Measurements from ENCODE around the gene KCNE1. TPM values are rescaled to one million over a fixed set of nuclear protein-coding genes. Genes with fewer than 3 reads are reported as not detected.
"Not testable (repeated sequence)": the region's sequence is repeated elsewhere in the genome, so short reads cannot be mapped to it uniquely, and the experiment has no call there.

The KCNE1 gene
- total RNA-seq, 1 donor from 2014 or later: not detected

DNA sequence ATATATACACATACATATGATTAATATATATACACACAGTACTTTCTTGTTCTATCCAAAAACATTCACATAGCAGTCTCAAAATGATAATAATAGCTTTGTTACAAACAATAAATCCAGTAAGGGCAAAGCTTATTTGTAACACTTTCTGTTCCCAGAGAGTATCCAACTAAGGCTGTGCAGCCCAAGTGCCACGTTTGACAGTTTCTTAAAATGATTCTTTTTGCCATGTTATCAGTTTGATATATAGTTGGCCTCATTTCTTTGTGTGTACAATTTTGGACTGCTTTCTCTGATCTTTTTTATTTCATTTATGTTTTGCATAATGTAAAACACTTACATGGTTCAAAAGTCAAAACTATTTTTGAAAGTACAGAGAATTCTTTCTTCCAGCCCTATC is 11.8 kb downstream of the KCNE1 start:
- DNase-seq (ENCODE audit: low read depth): no peak
- TF ChIP-seq, protein P1, sequence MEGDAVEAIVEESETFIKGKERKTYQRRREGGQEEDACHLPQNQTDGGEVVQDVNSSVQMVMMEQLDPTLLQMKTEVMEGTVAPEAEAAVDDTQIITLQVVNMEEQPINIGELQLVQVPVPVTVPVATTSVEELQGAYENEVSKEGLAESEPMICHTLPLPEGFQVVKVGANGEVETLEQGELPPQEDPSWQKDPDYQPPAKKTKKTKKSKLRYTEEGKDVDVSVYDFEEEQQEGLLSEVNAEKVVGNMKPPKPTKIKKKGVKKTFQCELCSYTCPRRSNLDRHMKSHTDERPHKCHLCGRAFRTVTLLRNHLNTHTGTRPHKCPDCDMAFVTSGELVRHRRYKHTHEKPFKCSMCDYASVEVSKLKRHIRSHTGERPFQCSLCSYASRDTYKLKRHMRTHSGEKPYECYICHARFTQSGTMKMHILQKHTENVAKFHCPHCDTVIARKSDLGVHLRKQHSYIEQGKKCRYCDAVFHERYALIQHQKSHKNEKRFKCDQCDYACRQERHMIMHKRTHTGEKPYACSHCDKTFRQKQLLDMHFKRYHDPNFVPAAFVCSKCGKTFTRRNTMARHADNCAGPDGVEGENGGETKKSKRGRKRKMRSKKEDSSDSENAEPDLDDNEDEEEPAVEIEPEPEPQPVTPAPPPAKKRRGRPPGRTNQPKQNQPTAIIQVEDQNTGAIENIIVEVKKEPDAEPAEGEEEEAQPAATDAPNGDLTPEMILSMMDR (IDR thresholded peaks at IDR 0.05; ENCODE audit: insufficient read depth, low read length, poor library complexity, severe bottlenecking): no peak
- Histone ChIP-seq H3K27me3 (ENCODE audit: control insufficient read depth, insufficient read depth, low read length) (no peaks in the 10 kb centered on the region), H3K36me3 (ENCODE audit: control insufficient read depth, insufficient read depth, low read length) (no peaks in the 10 kb centered on the region), H3K4me3 (ENCODE audit: low read depth, low read length) (no peak overlapping the region)

DNA sequence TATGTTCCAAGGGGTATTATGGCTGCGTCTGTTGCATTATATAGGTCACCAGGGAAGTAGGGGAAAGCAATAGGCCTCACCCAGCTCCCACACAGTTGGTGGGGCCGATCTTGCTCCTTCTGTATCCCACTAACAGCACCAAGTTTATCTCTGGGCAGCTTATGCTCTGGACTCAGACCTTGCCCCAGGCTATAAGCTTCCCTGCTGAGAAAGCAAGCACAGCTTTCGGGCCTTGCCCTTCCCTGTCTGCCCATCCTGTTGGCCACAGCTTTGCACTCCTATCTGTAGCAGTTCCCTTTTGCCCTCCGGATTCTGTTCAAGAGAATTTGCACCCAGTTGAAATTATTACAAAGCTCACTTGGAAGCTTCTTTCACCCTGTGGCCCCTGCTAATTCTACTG is 12.9 kb downstream of the KCNE1 start:
- TF ChIP-seq, protein P1 (IDR thresholded peaks at IDR 0.05; ENCODE audit: insufficient read depth, low read length, poor library complexity, severe bottlenecking): no peak
- Histone ChIP-seq H3K4me3 (ENCODE audit: low read depth, low read length) (no peak overlapping the region), H3K36me3 (ENCODE audit: control insufficient read depth, insufficient read depth, low read length) (no peaks in the 10 kb centered on the region), H3K27me3 (ENCODE audit: control insufficient read depth, insufficient read depth, low read length) (no peaks in the 10 kb centered on the region)
- DNase-seq (ENCODE audit: low read depth): no peak

DNA sequence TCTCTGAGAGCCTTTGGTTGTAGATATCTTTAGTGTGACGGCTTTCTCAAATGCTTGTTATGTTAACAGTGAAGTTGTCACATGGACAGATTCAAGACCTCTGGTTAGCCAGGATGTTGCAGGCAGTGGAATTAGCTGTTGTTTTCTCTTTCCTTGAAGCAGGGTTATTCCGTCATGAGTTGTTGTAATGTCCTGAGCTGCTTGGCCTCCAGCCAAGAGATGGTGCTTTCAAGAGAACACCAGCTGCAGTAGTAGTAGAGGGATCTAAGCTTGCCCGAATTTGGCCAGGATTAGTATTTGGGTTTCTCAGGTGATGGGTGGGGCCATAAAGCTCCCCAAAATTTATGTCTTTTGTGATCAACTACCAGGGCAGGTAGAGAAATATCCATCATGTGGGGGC is 13.4 kb downstream of the KCNE1 start:
- TF ChIP-seq, protein P1 (IDR thresholded peaks at IDR 0.05; ENCODE audit: insufficient read depth, low read length, poor library complexity, severe bottlenecking): no peak
- Histone ChIP-seq H3K27me3 (ENCODE audit: control insufficient read depth, insufficient read depth, low read length) (no peaks in the 10 kb centered on the region), H3K36me3 (ENCODE audit: control insufficient read depth, insufficient read depth, low read length) (no peaks in the 10 kb centered on the region), H3K4me3 (ENCODE audit: low read depth, low read length) (no peak overlapping the region)
- no peak for DNase-seq (ENCODE audit: low read depth)

DNA sequence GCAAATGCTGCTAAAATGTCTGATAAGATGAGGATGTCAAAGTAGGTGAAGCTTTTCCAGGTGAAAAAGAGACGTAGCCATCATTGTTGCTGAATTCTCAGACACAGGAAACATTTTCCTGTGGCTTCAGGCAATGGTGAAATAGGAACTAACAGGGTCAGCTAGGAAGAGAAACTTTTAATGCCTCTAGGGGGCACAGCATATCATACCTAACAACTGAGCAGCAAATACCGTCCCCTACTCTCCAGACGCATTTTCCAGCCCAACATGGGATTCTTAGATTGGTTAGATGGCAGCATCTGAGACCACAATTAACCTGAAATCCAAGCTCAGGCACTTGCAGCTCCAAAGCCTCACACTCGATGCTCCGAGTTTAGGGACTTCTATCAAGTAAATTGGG is 28.2 kb downstream of the KCNE1 start:
- H3K27me3 ChIP-seq (ENCODE audit: control insufficient read depth, insufficient read depth, low read length); DNase-seq (ENCODE audit: low read depth); H3K4me3 ChIP-seq (ENCODE audit: low read depth, low read length); H3K36me3 ChIP-seq (ENCODE audit: control insufficient read depth, insufficient read depth, low read length): not testable (repeated sequence)

DNA sequence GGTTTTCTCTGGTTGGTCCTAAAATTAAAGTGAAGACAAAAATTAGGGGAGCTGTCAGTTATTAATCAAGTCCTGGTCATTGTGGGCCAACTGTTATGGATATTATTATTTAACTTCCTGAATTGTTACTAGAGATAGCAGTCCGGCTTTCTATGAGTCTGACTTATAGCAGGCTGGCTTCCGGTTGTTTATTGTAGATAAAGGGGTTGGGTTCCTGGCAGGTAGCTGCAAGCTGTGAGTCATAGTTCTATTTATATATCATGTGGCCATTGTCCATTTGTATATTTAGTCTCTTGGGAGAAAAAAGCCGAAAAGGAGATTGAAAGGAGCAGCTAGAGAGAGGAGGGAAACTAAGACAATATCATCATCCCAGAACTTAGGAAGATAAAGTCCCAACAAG is 28.6 kb downstream of the KCNE1 start:
- not testable (repeated sequence) for H3K27me3 ChIP-seq (ENCODE audit: control insufficient read depth, insufficient read depth, low read length)

DNA sequence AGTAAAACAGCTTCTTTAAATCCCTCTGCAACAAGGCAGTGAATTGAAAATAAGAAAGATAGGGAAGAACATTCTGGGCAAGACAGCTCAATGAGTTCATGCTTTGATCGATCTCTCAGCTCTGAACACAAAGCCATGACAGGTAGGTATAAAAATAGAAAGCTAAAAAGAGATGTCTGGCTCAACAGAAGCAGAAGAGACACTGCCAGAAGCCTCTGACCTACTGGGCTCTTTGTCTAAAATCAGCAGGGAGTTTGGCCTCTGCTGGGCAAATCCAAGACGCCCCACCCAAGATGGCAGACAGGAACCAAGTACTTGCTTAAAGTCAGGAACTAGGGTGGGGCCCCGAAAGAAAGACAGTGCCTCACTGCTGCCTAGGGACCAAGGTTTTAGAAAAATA is 44.7 kb downstream of the KCNE1 start:
- DNase-seq (ENCODE audit: low read depth); H3K36me3 ChIP-seq (ENCODE audit: control insufficient read depth, insufficient read depth, low read length); H3K4me3 ChIP-seq (ENCODE audit: low read depth, low read length); H3K27me3 ChIP-seq (ENCODE audit: control insufficient read depth, insufficient read depth, low read length): not testable (repeated sequence)

More for the DNA sequence above, 28.6 kb downstream of the KCNE1 start:
- not testable (repeated sequence) for H3K4me3 ChIP-seq (ENCODE audit: low read depth, low read length); DNase-seq (ENCODE audit: low read depth); H3K36me3 ChIP-seq (ENCODE audit: control insufficient read depth, insufficient read depth, low read length)

DNA sequence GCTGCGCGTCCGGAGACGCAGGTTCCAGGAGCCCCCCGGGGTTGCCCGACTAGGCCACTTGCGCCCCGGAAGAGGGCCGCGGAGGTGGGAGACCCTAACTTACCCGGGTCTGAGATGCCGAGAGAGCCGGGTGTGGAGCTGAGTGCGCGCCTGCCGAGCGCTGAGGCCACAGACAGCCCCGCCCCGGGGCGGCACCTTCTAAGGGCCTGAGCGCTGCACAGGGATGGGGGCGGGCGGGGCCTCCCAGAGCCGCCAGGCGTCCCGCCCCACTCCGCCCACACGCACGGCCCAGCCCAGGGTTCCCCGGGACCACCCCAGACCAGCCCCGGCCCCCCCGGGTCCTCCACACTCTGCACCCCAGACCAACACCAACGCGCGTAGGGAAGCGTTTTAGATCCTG is 52.6 kb downstream of the KCNE1 start:
- not testable (repeated sequence) for H3K4me3 ChIP-seq (ENCODE audit: low read depth, low read length); H3K27me3 ChIP-seq (ENCODE audit: control insufficient read depth, insufficient read depth, low read length); H3K36me3 ChIP-seq (ENCODE audit: control insufficient read depth, insufficient read depth, low read length); DNase-seq (ENCODE audit: low read depth)

DNA sequence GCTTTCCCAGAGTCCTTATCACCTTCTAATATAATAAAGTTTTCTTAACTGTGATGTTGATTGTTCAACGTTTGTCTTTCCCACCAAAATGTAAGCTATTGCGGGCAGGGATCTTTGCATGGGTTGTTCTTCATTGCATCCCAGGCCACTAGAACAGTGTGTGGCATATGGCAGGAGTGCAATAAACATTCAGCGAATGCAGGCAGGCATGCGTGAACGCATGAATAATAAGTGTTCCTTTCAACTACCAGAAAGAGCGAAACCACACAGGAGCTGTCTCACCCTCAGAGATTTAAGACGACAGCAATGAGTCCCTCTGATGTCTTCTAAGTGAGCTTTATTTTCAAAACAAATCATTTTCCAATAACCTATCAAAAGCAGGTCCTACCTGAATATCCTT is 53.7 kb downstream of the KCNE1 start:
- not testable (repeated sequence) for H3K4me3 ChIP-seq (ENCODE audit: low read depth, low read length); DNase-seq (ENCODE audit: low read depth); H3K36me3 ChIP-seq (ENCODE audit: control insufficient read depth, insufficient read depth, low read length); H3K27me3 ChIP-seq (ENCODE audit: control insufficient read depth, insufficient read depth, low read length)

DNA sequence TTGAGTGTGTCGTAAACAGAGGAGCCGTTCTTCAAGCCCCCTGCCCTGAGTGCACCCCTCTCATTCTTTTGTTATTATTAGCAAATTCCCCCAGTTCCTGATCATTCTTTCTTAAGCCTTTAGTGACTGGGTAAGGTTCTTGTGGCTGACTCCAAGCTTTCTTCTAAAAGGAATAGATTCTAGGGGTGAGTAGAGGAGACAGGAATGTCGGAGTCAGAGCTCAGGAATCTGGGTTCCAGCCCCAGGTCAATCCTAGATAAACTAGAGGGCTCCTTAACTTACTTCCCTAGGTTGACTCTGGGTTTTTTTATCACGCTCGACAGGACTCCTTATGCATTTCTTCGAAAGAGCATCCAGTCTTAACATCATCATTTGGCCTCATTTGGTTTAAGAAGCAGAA is 55.8 kb downstream of the KCNE1 start:
- not testable (repeated sequence) for DNase-seq (ENCODE audit: low read depth); H3K4me3 ChIP-seq (ENCODE audit: low read depth, low read length); H3K27me3 ChIP-seq (ENCODE audit: control insufficient read depth, insufficient read depth, low read length); H3K36me3 ChIP-seq (ENCODE audit: control insufficient read depth, insufficient read depth, low read length)

DNA sequence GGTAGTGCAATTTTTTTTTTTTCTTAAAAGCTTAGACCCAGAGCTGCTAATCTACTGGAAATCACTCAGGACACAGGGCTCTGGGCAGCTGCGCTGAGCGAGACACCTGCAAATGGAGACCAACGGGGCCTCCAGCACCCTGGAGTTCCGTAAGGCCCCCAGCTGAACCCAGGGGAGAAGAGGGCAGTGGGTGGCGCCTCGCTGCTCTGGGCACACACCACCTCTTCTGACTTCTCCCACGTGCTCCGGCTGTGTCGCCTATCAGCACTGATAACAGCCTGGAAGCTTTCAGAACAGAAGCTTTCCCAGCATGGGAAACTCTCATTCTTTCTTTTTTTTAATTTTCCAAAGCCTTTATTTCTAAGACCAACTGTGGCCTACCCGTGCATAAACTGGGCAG is 56.4 kb downstream of the KCNE1 start:
- not testable (repeated sequence) for H3K27me3 ChIP-seq (ENCODE audit: control insufficient read depth, insufficient read depth, low read length); H3K4me3 ChIP-seq (ENCODE audit: low read depth, low read length); DNase-seq (ENCODE audit: low read depth); H3K36me3 ChIP-seq (ENCODE audit: control insufficient read depth, insufficient read depth, low read length)

DNA sequence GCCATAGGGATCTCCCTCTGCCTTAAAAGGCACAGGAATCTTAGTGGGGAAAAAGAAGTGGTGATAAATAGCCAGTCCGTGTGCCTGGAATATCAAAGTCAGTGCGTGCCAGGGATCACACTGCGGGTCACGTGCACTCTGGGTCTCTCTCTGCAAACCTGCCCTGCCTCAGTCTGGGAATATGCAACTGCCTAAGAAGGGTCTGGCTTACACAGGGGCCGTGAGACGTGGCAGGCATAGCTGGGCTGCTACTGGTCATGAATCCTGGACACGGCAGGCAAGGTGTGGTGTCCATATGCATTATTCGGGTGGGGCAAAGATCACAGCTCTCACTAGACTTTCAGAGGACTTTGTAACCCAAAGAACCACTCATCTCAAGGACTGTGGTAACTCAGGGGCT is 65.0 kb downstream of the KCNE1 start:
- not testable (repeated sequence) for H3K27me3 ChIP-seq (ENCODE audit: control insufficient read depth, insufficient read depth, low read length); H3K4me3 ChIP-seq (ENCODE audit: low read depth, low read length); DNase-seq (ENCODE audit: low read depth); H3K36me3 ChIP-seq (ENCODE audit: control insufficient read depth, insufficient read depth, low read length)

DNA sequence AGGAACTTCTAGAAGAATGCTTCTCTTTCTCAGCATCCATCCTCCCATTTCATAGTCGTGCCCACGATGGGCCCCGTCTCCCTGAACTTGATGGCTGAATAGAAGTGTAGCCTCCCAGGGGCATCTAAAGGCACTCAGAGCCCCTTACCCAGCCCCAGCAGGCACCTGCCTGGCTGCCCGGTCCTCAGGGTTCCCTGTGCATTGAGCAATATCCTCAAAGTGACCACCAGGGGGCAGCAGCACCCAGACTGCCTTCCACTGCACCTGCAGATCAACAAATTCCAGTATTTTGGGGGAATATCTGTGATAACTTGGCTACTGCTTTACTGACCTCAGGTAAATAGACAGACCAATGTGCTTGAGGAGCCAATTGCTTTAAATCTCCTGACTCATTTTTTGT is 68.5 kb downstream of the KCNE1 start:
- H3K4me3 ChIP-seq (ENCODE audit: low read depth, low read length); H3K27me3 ChIP-seq (ENCODE audit: control insufficient read depth, insufficient read depth, low read length); DNase-seq (ENCODE audit: low read depth); H3K36me3 ChIP-seq (ENCODE audit: control insufficient read depth, insufficient read depth, low read length): not testable (repeated sequence)

DNA sequence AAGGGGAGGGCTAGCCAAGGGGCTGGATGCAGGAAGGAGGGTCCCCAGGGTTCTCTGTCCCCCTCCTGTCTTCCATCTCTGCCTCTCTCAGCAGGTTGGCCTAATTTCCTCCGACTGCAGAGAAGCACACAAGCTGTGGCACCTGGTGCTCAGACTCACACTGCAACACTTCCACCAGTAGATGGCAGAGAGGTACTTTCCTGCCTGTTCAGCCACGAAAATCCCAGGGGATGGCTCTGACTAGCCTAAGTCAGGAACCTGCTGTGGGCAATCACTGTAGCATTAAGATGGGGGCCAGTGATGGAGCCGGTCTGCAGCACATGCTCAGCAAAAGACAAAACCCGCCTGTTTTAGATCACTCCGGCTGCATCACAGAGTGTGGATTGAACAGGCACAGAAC is 82.3 kb downstream of the KCNE1 start:
- not testable (repeated sequence) for H3K27me3 ChIP-seq (ENCODE audit: control insufficient read depth, insufficient read depth, low read length); DNase-seq (ENCODE audit: low read depth); H3K36me3 ChIP-seq (ENCODE audit: control insufficient read depth, insufficient read depth, low read length); H3K4me3 ChIP-seq (ENCODE audit: low read depth, low read length)
